Fibroblast of gingiva (primary cell): ENCODE results near the gene CDK5R2.

ENCODE experiments used
- DNase-seq: peaks from one replicate; pipeline ENCODE4 v3.0.0-alpha.2; 2011; ENCODE audit warnings: low read depth

The CDK5R2 gene

DNA sequence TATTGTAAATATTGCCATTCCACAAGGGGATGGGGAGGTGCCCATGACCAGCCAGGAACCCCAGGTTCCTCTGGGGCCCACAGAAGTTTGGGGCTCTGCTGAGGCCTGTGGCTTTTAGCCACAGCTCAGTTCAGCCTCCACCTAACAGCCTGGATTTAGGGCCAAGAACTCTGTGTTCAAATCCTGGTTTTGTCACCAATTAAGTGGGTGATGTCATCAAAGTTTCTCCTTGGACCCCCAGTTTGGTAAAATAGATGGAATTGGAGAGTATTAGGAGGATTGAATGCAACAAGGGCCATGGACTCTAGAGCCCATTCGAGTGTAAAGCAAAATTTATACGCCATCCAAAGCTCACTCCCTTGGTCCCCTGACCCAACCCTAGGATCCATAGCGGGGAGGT, 28.7 kb downstream of the CDK5R2 start:
- DNase-seq: no peak

DNA sequence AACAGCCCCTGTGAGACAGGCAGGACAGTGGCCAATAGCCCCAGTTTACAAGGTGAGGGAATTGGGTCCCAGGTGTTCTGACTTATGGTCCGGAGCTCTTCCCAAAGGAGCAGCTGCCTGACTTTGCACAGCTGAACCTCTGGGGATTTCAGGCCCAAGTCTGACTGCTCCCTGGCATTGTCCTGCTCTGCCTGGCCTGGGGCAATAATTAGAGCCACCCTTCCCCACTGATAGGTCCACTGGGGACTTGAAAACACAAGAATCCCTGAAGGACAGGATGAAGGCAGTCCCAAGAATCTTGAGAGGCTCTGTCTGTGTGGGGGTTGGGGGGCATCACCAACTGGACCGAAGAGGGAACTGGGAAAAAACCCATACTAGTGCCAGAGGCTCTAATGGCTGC, 29.2 kb downstream of the CDK5R2 start:
- no peak for DNase-seq

DNA sequence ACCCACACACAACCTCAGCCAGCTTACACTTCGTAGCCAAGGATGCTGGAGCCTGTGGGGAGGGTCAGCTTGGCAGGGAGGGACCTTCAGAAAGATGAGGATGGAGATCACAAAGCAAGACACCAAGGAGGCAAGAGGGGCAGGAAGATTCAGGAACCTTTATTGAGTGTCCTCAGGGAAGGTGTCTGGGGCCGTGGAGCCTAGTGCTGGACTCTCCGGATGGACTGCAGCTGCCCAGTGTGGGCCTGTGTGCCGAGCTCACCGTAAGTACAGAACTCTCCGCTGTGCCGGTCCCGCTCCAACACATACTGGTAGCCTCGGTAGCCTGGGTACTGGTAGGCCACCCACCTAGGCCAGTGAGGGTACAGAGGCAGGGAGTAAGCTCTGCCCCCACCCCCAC, 30.6 kb downstream of the CDK5R2 start:
- no peak for DNase-seq

GRCh38 chr2:218990612-218991011, 31.1 kb downstream of the CDK5R2 start:
- no peak for DNase-seq

GRCh38 chr2:218991674-218992168, 32.3 kb downstream of the CDK5R2 start:
- no peak for DNase-seq

GRCh38 chr2:218992196-218992595, 32.7 kb downstream of the CDK5R2 start:
- no peak for DNase-seq

DNA sequence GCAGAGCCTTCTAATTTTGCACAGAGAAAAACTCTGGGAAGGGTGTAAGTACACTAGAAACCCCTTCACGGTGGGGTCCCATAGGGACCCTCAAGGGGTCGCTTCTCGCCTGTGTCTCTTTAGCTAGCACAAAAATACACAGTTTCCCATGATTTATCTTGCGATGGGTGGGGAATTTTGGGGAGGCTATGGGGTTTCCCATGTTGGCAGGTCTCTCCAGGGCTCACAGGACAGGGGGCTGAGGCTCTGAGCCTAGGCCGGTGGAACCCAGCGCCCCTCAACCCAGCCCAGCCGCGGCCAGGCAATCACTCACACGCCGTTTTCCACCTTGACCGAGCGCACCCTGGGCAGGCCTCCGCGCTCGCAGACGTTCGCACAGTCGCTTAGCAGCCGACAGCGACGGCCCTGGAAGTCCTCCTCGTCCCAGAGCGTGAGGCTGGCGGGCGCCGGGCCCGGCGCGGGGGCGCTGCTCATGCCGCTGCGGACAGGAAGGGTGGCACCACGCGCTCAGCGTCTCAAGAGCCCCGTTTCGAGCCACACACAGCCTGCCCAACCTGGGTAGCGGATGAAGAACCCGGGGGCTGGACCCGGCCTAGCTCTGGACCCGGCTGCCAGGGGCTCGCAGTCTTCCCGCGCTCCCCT, 33.4 kb downstream of the CDK5R2 start:
- DNase-seq: no peak

GRCh38 chr2:218993345-218994315, 34.2 kb downstream of the CDK5R2 start, which contains the start of gene CRYBA2:
Gene CRYBA2 (minus strand): TSS chr2:218993422. CDS start chr2:218993176, 246 bp downstream.
- DNase-seq: no peak

GRCh38 chr2:218995561-218995960, 36.1 kb downstream of the CDK5R2 start:
- no peak for DNase-seq

GRCh38 chr2:218995972-218996711, 36.7 kb downstream of the CDK5R2 start:
- DNase-seq: peak; percentile 73

DNA sequence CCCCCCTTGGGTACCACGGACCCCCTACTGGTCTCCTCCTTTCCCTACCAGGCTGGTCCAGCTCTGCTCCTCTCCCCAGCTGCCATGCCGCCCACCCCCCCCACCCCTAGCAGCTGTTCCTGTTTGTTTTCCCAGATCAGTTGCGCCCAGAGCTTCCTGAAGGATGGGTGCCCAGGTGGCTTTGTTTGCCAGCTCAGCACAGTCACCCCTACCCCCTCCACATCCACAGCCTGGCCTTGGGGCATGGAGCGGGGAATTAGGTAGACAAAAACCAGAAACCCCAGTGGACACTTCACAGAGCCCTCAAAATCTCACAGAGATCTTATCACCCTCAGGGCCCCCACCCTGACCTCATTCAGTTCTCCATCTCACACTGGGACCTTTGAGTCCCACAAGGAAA, 37.5 kb downstream of the CDK5R2 start:
- DNase-seq: no peak

DNA sequence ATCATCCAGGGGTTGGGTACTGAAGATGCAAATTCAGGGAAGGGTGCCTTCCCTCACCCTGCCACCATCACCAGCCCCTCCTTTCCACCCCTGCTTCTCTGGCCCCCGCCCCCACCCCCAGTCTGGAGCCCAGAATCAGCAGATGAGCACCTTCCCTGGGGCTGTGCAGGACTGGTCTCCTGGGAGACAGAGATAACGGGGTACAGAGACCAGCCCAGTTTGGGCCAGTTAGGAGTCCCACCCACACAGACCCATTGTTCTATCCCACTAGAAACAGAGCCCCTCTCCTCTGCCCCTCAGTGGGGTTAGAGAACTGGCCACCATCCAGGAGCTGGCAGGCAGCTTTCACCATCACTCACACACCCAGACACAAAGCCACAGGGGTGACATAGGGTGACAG, 38.3 kb downstream of the CDK5R2 start:
- no peak for DNase-seq

GRCh38 chr2:218998414-218999002, 39.0 kb downstream of the CDK5R2 start:
- DNase-seq: no peak

- DNase-seq: no peak
These were observed 39.8 kb downstream of the CDK5R2 start for GRCh38 chr2:218999021-218999880.

- DNase-seq: no peak
These were observed 40.6 kb downstream of the CDK5R2 start for GRCh38 chr2:218999881-219000568.

GRCh38 chr2:219000569-219000960, 41.1 kb downstream of the CDK5R2 start:
- DNase-seq: no peak

- no peak for DNase-seq
These were observed 41.7 kb downstream of the CDK5R2 start for GRCh38 chr2:219001100-219001576.

DNA sequence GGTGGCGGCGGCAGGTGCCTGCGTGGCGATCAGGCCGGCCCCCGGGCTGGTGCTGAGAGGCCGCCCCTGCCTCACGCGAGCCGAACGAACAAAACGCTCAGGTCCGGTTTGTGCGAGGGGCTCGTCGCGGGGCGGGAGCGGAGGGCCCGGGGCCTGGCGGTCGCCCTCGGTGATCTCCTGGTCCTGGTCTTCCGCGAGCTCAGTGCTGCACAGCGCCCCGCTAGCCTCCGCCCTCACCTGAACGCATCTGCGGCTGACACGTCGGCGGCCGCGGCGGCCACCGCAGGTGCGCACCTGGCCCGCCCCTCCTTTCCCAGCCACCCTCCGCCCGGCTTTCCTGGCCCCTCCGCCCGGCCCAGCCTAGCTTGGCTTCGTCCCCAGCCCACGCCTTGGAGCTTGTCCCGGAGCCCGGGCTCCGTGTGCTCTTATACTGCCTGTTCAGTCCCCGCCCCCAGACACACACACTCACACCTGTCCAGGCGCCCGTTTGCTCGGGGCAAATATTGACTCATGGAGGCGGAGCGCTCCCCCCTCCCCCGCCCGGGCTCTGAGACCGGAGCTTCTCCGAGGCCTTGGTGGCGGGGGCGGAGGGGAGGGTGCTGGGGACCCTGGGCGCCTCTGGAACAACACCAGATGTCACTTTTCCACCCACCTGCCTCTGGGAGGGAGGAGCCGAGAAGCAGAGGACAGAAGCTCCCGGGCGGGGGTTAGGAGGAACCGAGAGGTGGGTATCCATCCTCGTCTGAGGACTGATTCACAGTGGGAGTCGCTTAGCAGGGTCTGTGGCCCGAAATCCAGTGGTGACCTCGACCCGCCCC, 42.3 kb downstream of the CDK5R2 start:
- no peak for DNase-seq
